AG04449 (cell line): Measurements from ENCODE around the gene MRPL43.

Experiments
- CTCF ChIA-PET: fragments of 350-600 bp; formaldehyde crosslinking; extraction: SDS; loops from one replicate; lab custom pipeline; 2021; ENCODE audit warnings: antibody characterized with exemption; lab: Yijun Ruan, JAX
- POLR2A ChIA-PET: fragments of 400-600, 350-600 bp; formaldehyde crosslinking; extraction: SDS; loops from one replicate; lab custom pipeline; 2020; ENCODE audit warnings: antibody characterized with exemption, inconsistent platforms; lab: Yijun Ruan, JAX
- DNase-seq: peaks from one replicate; pipeline ENCODE4 v3.0.0-alpha.2; 2010; ENCODE audit warnings: low read depth, low spot score
- H3K4me3 ChIP-seq: 2 replicates; pipeline ENCODE4 v1.5.1; 2011; ENCODE audit warnings: low read depth, mild to moderate bottlenecking, control low read depth, low read length
- TF ChIP-seq, protein P1 (sequence below): IDR thresholded peaks from one replicate; pipeline ENCODE4 v1.5.1; 2011; ENCODE audit warnings: mild to moderate bottlenecking, moderate library complexity, low read length, control low read depth, inconsistent platforms; ENCODE audit not compliant: insufficient read depth; ENCODE audit errors: missing control alignments

Gene MRPL43

DNA sequence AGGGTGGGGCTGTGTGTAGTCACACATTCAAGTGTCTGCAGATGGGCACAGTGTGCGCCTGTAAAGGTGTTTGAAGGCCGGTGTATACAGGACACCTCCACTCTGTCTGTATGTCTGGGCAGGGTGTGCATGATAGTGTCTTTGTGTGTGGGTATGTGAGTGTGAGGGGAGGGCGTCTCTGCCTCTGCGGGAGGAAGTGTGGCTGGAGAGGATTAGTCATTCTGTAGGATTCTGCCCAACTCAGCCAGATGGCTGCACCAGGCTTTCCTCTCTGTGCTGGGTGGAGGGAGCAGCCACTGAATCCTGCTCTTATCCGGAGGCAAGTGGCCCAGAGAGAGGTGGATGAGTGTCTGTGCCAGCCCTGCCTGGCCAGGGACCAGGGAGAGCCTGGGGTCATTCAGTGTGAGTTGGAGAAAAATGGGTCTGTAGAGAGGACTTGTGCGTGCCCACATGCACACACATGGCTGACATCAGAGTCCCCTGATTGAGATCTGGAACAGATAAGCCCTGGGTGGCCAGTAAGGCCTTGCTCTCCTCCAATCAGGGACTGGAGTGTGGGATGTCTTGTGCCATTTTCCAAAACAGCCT, 45.4 kb upstream of the MRPL43 start:
- POLR2A ChIA-PET = interaction anchor here (0.9 to 2.3 kb wide), 5 partner anchors 9 to 35 kb away, joined by 3 to 18 read pairs (median 7); partner anchors contain the start of genes KAZALD1 and LZTS2
- DNase-seq = no peak
- H3K4me3 ChIP-seq = peak overlapping the region; percentile 86
- TF ChIP-seq, protein P1, sequence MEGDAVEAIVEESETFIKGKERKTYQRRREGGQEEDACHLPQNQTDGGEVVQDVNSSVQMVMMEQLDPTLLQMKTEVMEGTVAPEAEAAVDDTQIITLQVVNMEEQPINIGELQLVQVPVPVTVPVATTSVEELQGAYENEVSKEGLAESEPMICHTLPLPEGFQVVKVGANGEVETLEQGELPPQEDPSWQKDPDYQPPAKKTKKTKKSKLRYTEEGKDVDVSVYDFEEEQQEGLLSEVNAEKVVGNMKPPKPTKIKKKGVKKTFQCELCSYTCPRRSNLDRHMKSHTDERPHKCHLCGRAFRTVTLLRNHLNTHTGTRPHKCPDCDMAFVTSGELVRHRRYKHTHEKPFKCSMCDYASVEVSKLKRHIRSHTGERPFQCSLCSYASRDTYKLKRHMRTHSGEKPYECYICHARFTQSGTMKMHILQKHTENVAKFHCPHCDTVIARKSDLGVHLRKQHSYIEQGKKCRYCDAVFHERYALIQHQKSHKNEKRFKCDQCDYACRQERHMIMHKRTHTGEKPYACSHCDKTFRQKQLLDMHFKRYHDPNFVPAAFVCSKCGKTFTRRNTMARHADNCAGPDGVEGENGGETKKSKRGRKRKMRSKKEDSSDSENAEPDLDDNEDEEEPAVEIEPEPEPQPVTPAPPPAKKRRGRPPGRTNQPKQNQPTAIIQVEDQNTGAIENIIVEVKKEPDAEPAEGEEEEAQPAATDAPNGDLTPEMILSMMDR = no peak
- CTCF ChIA-PET = interaction anchor here (1.3 to 35.4 kb wide), 5 partner anchors 16 to 39 kb away, joined by 3 to 1481 read pairs (median 242); partner anchors contain the start of genes KAZALD1, LZTS2, MRPL43 and TWNK

DNA sequence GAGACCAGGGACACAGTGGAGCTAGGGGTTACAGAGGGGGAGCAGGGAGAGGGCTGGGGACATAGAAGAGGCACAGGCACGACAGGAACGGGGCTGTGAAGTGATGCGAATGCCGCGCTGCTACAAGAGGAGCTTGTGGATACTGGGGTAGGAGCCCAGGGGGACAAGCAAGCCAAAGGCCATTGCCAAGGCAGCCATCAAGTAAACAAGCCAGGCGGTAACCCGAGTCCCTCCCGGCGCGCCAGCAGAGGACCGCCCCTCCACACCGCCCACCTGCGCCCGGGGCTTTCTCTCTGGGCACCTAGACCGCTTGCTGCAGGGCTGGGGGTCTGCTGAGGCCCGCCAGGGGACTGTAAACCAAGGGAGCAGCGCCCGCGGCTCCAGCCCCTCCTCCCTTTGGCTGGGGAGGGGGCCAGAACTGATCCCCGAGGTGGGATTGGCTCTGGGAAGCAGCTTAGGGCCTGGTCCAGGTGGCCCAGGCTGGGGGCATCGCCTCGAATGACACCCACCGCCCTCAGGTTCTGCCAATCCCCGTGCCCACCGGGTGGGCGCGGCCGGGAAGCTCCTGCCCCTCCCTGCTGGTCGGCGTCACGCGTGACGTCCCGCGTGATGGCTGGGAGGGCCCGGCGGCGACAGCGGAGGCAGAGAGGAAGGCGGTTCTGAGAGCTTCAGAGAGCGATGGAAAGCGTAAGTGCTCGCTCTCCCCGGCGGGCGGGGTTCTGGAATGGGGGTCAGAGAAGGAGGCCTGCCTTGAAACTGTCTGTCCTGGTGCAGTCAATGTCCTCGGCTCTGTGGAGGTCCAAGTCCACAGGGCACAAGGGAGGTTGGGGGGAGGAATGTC, 44.7 kb upstream of the MRPL43 start:
- POLR2A ChIA-PET = interaction anchor here (0.9 to 2.3 kb wide), 5 partner anchors 9 to 34 kb away, joined by 3 to 18 read pairs (median 7); partner anchors contain the start of genes KAZALD1 and LZTS2
- peak overlapping the region; percentile 86 for H3K4me3 ChIP-seq
- DNase-seq = no peak
- CTCF ChIA-PET = interaction anchor here (1.3 to 35.4 kb wide), 6 partner anchors 15 to 38 kb away, joined by 3 to 1481 read pairs (median 131); partner anchors contain the start of genes KAZALD1, LZTS2, MRPL43 and TWNK
- TF ChIP-seq, protein P1 = no peak

DNA sequence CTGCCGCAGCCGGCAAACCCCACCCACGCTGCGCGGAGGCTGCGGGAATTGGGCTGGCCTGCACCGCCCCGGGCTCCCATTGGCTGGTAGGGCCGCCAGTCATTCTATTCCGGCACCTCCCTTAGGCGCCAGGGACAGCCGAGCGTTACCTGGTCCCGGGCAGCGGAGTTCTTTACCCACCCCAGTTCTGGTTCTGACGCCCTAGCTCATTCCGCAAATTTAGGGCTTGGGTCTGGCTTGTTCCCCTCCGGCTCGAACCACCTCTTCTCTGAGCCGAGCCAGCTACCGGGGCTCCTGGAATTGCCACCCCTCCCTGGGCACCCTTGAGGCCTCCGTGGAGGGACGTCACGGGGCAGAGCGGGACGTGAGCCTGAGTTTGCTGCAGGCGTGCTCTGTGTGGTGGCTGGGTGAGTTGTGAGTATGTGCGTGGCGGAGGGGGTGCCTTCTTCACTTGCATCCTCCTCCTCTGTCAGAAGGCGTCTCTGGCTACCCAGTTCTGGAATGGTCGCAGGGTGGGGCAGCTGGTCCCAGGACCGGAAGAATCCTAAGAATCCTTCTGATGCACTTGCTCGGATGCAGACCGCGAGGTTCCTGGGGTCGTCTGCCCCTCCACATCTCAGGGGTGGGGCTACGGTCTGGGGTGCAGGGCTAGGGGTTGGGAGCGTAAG, 44.0 kb upstream of the MRPL43 start, which contains the start of the genes PDZD7 and SFXN3:
PDZD7 (minus strand) TSS at position 2 of the 668 bp plus-strand sequence. CDS start 910 bp downstream, outside the sequence.
SFXN3 (plus strand) TSS at position 107 of the 668 bp plus-strand sequence. CDS start 3,461 bp downstream, outside the sequence.
- CTCF ChIA-PET = interaction anchor here (1.3 to 35.4 kb wide), 5 partner anchors 14 to 37 kb away, joined by 3 to 1481 read pairs (median 242); partner anchors contain the start of genes KAZALD1, LZTS2, MRPL43 and TWNK
- DNase-seq = no peak
- H3K4me3 ChIP-seq = peak within 1 kb of the TSS; percentile 86
- TF ChIP-seq, protein P1 = no peak
- POLR2A ChIA-PET = interaction anchor here (1.1 to 2.3 kb wide), 5 partner anchors 10 to 33 kb away, joined by 3 to 18 read pairs (median 4); partner anchors contain the start of gene LZTS2

DNA sequence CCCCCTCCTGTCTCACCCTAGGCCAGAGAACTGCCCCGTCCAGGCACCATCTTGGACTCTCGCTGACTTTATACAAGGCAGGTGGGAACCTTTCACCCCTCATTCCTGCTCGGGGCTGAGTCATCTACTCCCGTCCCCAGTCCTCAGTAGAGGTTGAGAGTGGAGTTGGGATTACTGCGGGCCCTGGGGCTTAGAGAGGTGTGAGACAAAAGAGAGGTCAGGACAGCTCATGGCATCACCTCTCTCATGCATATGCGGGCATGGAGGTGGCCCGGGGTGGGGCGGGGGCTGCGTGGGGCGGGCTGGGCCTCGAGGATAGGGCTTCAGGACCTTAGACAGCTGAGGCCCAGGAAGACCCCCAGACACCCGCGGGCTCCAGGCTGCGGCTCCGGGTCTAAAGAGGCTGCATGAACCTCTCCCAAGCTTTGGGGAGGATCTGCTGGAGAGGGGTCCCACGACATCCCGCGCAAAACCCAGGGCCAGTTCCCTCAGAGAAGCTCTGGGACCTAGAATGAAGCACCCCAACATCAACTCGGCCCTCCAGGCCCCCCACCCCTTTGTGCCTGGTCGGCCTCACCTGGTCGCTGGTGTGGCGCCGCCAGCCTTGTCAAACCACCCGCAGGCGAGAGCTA, 43.3 kb upstream of the MRPL43 start:
- CTCF ChIA-PET = interaction anchor here (1.3 to 35.4 kb wide), 5 partner anchors 14 to 36 kb away, joined by 3 to 1481 read pairs (median 242); partner anchors contain the start of genes KAZALD1, LZTS2, MRPL43 and TWNK
- TF ChIP-seq, protein P1 = no peak
- no peak for DNase-seq
- H3K4me3 ChIP-seq = peak overlapping the region; percentile 86
- POLR2A ChIA-PET = interaction anchor here (0.6 to 2.3 kb wide), 3 partner anchors 12 to 665 kb away, joined by 3 to 18 read pairs (median 3); partner anchors contain the start of gene LZTS2

DNA sequence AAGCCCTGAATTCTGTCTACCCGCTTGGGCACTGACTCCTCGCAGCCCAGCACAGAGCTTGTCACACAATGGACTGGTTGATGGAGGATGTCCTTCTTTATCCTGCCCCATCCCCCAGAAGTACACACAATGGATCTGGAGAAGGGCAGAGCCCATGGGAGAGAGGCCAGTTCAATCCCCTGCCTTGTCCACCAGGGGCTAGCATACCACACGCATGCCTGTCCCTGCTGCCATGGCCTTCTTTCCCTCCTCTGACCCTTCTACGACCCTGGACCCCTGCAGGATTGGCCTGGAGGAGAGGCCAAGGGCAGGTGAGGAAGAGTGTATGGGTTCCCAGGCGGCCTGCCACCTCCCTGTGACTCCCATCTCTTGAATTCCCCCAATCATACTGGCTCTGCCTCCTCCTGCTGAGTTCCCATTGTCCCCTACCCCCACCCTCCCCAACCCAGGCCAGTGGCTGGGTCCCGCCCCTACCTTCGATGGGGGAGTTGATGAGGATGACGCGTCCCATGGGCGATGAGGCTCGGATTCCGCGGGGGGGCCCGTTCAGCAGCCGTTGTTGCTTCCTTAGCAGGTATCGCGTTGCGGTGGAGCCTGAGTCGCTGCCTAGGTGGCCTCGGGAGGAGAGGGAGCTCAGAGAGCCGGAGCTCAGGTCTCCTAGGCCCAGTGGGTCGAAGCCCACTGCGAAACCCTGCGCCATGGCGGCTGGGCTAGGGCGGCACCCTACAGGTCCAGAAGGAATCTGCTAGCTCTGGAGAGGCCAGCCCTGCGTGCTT, 42.4 kb upstream of the MRPL43 start:
- no peak overlapping the region for H3K4me3 ChIP-seq
- ChIA-PET CTCF (interaction anchor here (4.7 to 35.4 kb wide), 4 partner anchors 13 to 36 kb away, joined by 20 to 1481 read pairs (median 288); partner anchors contain the start of genes KAZALD1, LZTS2, MRPL43 and TWNK), POLR2A (interaction anchor here (0.6 to 1.3 kb wide), 2 partner anchors 31 to 664 kb away, joined by 3 read pairs; partner anchors contain the start of gene LZTS2)
- TF ChIP-seq, protein P1 = no peak
- DNase-seq = no peak
